ENCODE data around the gene OPA1.

DNA sequence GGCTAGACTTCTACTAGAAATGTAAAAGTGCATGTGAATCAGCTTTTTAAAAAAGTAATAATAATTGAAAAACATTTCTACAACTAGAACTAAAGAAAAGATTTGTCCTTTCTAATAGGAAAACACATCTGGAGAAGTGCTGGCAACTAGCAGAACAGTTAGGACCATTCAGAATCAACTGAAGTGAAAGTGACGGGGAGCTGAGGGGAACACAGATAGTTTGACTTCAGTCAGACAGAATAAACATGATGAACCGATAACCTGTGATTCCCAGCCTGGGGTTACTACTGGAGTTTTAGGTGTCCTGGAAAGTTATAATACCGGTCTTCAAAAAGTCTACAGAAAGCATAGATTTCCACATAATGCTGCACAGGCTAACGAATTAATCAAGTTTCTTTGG is 28.1 kb downstream of the OPA1 start:
- TF ChIP-seq EZH2 (IDR thresholded peaks at IDR 0.05; ENCODE audit: low read length), result no peak
- TF ChIP-seq, protein P1, sequence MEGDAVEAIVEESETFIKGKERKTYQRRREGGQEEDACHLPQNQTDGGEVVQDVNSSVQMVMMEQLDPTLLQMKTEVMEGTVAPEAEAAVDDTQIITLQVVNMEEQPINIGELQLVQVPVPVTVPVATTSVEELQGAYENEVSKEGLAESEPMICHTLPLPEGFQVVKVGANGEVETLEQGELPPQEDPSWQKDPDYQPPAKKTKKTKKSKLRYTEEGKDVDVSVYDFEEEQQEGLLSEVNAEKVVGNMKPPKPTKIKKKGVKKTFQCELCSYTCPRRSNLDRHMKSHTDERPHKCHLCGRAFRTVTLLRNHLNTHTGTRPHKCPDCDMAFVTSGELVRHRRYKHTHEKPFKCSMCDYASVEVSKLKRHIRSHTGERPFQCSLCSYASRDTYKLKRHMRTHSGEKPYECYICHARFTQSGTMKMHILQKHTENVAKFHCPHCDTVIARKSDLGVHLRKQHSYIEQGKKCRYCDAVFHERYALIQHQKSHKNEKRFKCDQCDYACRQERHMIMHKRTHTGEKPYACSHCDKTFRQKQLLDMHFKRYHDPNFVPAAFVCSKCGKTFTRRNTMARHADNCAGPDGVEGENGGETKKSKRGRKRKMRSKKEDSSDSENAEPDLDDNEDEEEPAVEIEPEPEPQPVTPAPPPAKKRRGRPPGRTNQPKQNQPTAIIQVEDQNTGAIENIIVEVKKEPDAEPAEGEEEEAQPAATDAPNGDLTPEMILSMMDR (optimal IDR thresholded peaks at IDR 0.05 in 1 of 3, IDR thresholded peaks at IDR 0.05 in 1 of 3, conservative IDR thresholded peaks at IDR 0.05 in 1 of 3; ENCODE audit: extremely low read depth in 1 of 3, insufficient read depth in 2 of 3, low read length in 3 of 3), result no peak
